ENCODE results near the gene TBX15.

The TBX15 gene

GRCh38 chr1:118973032-118973431 is 15.1 kb downstream of the TBX15 start:
- TF ChIP-seq, protein P1, sequence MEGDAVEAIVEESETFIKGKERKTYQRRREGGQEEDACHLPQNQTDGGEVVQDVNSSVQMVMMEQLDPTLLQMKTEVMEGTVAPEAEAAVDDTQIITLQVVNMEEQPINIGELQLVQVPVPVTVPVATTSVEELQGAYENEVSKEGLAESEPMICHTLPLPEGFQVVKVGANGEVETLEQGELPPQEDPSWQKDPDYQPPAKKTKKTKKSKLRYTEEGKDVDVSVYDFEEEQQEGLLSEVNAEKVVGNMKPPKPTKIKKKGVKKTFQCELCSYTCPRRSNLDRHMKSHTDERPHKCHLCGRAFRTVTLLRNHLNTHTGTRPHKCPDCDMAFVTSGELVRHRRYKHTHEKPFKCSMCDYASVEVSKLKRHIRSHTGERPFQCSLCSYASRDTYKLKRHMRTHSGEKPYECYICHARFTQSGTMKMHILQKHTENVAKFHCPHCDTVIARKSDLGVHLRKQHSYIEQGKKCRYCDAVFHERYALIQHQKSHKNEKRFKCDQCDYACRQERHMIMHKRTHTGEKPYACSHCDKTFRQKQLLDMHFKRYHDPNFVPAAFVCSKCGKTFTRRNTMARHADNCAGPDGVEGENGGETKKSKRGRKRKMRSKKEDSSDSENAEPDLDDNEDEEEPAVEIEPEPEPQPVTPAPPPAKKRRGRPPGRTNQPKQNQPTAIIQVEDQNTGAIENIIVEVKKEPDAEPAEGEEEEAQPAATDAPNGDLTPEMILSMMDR (IDR thresholded peaks at IDR 0.05; ENCODE audit: control insufficient read depth, extremely low read depth, insufficient read depth): no peak
- no peak for DNase-seq (ENCODE audit: low read depth)

GRCh38 chr1:118970451-118970850 is 17.7 kb downstream of the TBX15 start:
- DNase-seq (ENCODE audit: low read depth): no peak
- no peak overlapping the region for H3K4me3 ChIP-seq (ENCODE audit: low read depth, low read length)
- TF ChIP-seq, protein P1 (IDR thresholded peaks at IDR 0.05; ENCODE audit: control insufficient read depth, extremely low read depth, insufficient read depth): no peak

More at GRCh38 chr1:118973032-118973431, 15.1 kb downstream of the TBX15 start:
- no peak overlapping the region for H3K4me3 ChIP-seq (ENCODE audit: low read depth, low read length)

DNA sequence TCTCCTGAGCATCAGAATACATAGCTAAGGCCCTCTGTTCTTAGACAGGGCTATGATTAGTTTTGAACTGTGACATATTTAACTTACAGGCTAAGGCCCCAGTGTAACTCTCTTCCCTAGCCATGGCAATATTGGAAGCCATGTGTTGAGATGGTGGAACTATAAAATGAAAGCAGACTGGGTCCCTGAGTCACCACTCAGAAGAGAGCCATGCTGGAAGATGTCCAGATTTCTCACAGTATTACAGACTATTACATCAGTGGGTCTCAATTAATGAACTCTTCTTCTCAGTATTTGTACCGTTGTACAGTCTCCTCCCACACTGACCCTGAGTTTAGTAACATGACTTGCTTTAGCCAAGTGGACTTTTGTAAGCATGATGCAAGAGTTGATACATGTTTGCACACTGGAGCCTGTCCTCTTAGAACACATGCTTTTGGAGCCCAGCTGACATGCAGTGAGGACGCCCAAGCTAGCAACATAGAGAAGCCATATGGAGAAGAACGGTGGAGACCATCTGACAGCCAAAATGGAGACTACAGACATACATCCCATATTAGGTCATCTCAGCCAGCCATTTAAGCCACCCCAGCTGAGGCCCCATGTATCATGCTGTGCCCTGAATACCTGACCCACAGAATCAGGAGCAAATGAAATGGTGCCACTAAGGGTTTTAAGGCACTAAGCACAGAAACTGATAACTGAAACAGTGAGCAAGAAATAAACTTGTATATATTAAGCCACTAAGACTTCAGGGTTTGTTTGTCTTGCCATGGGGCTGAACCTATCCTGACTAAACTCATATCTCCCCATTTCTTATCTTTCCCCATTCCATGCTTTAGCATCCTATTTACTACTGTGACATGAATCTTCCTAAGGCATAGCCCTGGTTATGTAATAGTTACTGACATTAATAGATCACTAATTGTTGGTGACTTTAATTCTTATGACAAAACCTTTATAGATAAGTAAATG is 24.4 kb downstream of the TBX15 start:
- peak; percentile 10 for DNase-seq (ENCODE audit: low read depth)
- TF ChIP-seq, protein P1 (IDR thresholded peaks at IDR 0.05; ENCODE audit: control insufficient read depth, extremely low read depth, insufficient read depth): no peak

DNA sequence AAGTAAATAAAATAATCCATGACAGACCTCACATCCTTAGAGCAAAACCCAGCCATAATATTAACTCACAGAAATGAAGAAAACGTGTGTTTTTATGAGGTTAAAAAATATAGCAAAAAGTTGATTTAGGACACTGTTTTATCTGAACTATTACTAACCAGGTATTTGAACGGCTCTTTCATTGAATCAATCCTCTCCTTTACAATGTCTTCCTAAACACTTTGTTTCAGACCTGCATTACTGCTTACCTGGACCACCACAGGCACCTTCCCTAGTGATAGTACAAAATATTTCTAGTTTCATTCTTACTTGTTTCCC is 25.0 kb downstream of the TBX15 start:
- TF ChIP-seq, protein P1 (IDR thresholded peaks at IDR 0.05; ENCODE audit: control insufficient read depth, extremely low read depth, insufficient read depth): no peak
- no peak for DNase-seq (ENCODE audit: low read depth)
- no peak overlapping the region for H3K4me3 ChIP-seq (ENCODE audit: low read depth, low read length)

More for the DNA sequence above, 24.4 kb downstream of the TBX15 start:
- H3K4me3 ChIP-seq (ENCODE audit: low read depth, low read length): no peak overlapping the region

DNA sequence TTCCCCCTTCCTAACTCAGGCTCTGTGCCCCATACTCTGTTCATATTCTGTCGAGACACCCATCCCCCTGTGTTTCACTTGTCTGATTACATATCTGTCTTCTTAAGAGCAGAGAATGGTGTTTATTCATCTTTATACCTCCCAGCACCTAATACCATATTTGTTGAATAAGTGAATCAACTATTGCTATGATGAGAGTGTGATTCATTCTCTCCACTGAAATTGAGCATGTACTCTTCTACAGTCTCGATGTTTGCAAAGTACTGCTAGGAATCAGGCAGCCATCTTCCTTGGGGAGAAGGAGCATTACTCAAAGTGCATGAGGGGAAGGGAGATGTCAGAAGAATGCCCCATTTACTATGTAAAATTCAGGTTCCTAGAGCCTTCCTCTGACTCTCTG is 27.0 kb downstream of the TBX15 start:
- TF ChIP-seq, protein P1 (IDR thresholded peaks at IDR 0.05; ENCODE audit: control insufficient read depth, extremely low read depth, insufficient read depth): no peak
- no peak overlapping the region for H3K4me3 ChIP-seq (ENCODE audit: low read depth, low read length)
- DNase-seq (ENCODE audit: low read depth): no peak

DNA sequence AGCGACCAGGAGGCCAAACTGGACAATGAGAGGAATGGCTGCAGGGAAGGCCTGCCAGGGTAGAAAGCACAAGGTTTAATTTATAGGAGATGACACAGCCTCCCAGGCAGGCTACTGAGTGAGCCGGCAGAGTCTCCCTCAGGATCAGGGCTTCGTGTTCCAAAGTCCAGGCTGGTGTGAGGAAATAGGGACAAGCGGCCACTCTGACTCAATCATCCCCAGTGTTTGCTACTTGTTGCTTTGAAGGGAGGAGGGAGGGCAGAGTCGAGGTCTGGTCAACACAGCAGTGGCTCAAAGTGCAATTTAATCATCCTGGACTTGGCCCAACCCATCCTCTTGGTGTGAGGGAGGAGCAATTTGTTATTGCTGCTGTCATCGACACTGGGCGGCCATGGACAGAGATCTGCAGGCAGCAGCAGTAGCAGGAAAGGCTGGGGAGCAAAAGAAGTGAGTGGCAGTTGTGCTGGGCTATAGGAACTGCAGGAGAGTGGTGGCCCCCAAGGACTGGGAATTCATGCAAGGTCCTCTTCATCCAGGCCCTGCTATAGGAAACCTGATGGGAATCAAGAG is 27.5 kb downstream of the TBX15 start:
- no peak for DNase-seq (ENCODE audit: low read depth)
- TF ChIP-seq, protein P1 (IDR thresholded peaks at IDR 0.05; ENCODE audit: control insufficient read depth, extremely low read depth, insufficient read depth): no peak
- H3K4me3 ChIP-seq (ENCODE audit: low read depth, low read length): no peak overlapping the region
